Memory B cell (primary cell): ENCODE measurements around the gene ANKRD24.
"Not testable (repeated sequence)": the region's sequence is repeated elsewhere in the genome, so short reads cannot be mapped to it uniquely, and the experiment has no call there.

Experiments
- ATAC-seq: fragments of 150-1000 bp; cut with Tn5 transposase; 2 replicates; pipeline ENCODE4 v1.10.0; 2021; ENCODE audit warnings: low read depth, mild to moderate bottlenecking, moderate library complexity
- DNase-seq, 2 donors: peaks; one replicate each; pipeline ENCODE4 v3.0.0; 2022; ENCODE audit warnings: low spot score in 2 of 2
- H3K27ac Mint-ChIP-seq: one replicate; pipeline ENCODE4 v1.8.0; 2022; ENCODE audit warnings: mild to moderate bottlenecking, moderate library complexity, mixed read lengths
- H3K27me3 Mint-ChIP-seq: one replicate; pipeline ENCODE4 v1.8.0; 2022; ENCODE audit warnings: mixed read lengths
- H3K36me3 Mint-ChIP-seq: one replicate; pipeline ENCODE4 v1.8.0; 2022; ENCODE audit warnings: mild to moderate bottlenecking, mixed read lengths
- H3K4me1 Mint-ChIP-seq: one replicate; pipeline ENCODE4 v1.8.0; 2022; ENCODE audit warnings: mixed read lengths
- H3K4me3 Mint-ChIP-seq: one replicate; pipeline ENCODE4 v1.8.0; 2022; ENCODE audit warnings: mild to moderate bottlenecking, moderate library complexity, mixed read lengths
- H3K9me3 Mint-ChIP-seq: one replicate; pipeline ENCODE4 v1.8.0; 2022; ENCODE audit warnings: mixed read lengths

Gene ANKRD24

DNA sequence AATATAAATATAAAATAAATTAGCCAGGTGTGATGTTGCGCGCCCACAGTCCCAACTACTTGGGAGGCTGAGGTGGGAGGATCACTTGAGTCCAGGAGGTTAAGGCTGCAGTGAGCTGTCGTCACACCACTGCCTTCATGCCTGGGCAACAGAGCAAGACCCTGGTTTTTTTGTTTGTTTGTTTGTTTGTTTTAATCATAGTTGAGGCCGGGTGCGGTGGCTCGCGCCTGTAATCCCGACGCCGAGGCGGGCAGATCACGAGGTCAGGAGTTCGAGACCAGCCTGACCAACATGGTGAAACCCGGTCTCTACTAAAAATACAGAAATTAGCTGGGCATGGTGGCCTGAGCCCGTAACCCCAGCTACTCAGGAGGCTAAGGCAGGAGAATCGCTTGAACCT lies 55.0 kb downstream of the ANKRD24 start:
- H3K4me3 Mint-ChIP-seq, ATAC-seq, H3K27me3 Mint-ChIP-seq, H3K4me1 Mint-ChIP-seq, DNase-seq, H3K36me3 Mint-ChIP-seq, H3K27ac Mint-ChIP-seq, H3K9me3 Mint-ChIP-seq: not testable (repeated sequence)

DNA sequence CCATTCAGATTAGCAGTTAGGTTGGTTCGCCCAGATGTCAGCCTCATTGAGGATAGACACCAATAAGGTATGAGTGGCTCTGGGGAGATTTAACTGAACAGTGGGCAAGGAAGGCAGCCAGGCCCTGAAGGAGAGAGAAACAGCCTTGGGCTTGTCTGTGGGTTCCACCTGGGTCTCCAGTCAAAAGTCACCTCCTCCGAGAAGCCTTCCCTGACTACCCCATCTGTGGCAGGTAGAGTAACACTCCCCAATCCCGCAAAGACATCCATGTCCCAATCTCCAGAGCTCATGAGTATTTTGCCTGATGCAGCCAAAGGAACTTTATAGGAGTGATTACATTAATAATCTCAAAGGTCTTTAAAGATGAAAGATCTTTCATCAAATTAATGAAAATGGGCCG lies 56.3 kb downstream of the ANKRD24 start:
- Mint-ChIP-seq H3K27ac (no peak overlapping the region), H3K4me3 (no peak overlapping the region), H3K9me3 (peaks cover 6% of the 10 kb centered on the region), H3K36me3 (peaks cover 3% of the 10 kb centered on the region), H3K27me3 (no peaks in the 10 kb centered on the region), H3K4me1 (peaks cover 5% of the 10 kb centered on the region)
- ATAC-seq (no peak), DNase-seq (no peak)

GRCh38 chr19:4241824-4242430 lies 59.4 kb downstream of the ANKRD24 start:
- H3K27me3 Mint-ChIP-seq = no peaks in the 10 kb centered on the region
- H3K27ac Mint-ChIP-seq = no peak overlapping the region
- peaks cover 9% of the 10 kb centered on the region for H3K4me1 Mint-ChIP-seq
- ATAC-seq (no peak), DNase-seq (no peak)
- peaks cover 2% of the 10 kb centered on the region for H3K36me3 Mint-ChIP-seq
- H3K4me3 Mint-ChIP-seq = no peak overlapping the region
- H3K9me3 Mint-ChIP-seq = peaks cover 6% of the 10 kb centered on the region

GRCh38 chr19:4245938-4246337 lies 63.4 kb downstream of the ANKRD24 start:
- not testable (repeated sequence) for H3K9me3 Mint-ChIP-seq, H3K27me3 Mint-ChIP-seq, DNase-seq, ATAC-seq
- Mint-ChIP-seq H3K27ac (peak overlapping the region; percentile 100), H3K36me3 (peaks cover 22% of the 10 kb centered on the region), H3K4me3 (peak overlapping the region; percentile 27), H3K4me1 (peaks cover 17% of the 10 kb centered on the region)

DNA sequence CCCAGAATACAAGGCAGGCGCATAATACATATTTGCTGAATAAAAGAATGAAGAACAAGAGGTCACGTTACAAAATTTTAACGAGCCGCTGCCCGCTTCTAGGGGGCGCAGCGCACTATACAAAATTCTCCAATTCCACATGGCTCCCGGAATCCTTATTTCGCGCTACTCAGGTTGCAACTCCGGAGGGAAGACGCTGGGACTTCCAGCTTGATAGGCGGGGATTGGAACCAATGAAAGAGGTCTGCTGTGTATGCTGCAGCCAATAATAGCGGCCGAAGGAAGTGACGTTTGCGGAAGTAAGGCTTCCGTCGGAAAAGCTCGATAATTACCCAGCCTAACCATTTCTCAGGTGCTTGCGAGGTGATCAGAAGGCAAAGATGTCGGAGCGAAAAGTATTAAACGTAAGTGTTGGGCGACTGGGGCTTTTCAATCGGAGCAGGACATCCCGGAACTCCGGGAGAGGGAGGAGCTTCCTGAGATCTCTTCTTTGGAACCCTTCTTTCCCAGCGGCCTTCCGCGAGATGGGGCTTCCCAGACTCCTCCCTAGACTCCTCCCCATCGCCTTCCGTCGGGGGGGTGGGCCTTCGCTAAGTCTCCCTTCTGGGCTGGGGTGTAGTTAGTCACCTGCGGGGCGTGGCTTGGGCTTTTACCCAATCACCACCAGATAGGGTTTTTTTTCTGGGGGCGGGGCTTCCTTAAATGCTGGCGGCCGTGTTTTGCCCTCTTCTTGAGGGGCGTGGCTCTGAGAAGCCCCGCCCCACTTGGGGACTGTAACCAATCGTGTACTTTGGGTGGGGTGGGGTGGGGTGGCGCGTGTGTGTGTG lies 64.5 kb downstream of the ANKRD24 start, which contains the start of gene YJU2:
TSS of gene YJU2 (plus strand) at position 314 of the 827 bp plus-strand sequence. CDS start at position 381, 67 bp downstream.
- ATAC-seq = peak; percentile 91
- Mint-ChIP-seq H3K27me3 (no peaks in the 10 kb centered on the region), H3K9me3 (peaks cover 3% of the 10 kb centered on the region), H3K27ac (peak within 1 kb of the TSS; percentile 100), H3K4me1 (peaks cover 14% of the 10 kb centered on the region), H3K36me3 (peaks cover 25% of the 10 kb centered on the region), H3K4me3 (peak within 1 kb of the TSS; percentile 100)
- DNase-seq = peak; percentile 96 to 99

DNA sequence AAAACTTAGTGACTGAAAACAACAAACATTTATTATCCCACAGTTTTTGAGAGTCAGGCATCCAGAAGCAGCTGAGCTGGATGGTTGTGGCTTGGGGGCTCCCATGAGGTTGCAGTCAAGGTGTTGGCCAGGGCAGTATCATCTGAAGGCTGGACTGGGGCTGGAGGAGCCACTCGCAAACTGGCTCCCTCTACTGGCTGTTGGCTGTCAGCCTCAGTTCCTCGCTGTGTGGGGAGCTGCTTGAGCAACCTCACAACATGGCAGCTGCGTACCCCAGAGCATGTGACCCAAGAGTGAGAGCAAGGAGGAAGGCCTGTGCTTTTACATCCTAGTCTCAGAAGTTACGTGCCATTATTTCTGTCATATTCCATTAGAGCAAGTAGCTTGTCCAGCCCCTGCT lies 74.1 kb downstream of the ANKRD24 start:
- H3K4me3 Mint-ChIP-seq = no peak overlapping the region
- DNase-seq (no peak), ATAC-seq (no peak)
- H3K4me1 Mint-ChIP-seq = peaks cover 5% of the 10 kb centered on the region
- H3K36me3 Mint-ChIP-seq = peaks cover 32% of the 10 kb centered on the region
- H3K9me3 Mint-ChIP-seq = no peaks in the 10 kb centered on the region
- no peaks in the 10 kb centered on the region for H3K27me3 Mint-ChIP-seq
- no peak overlapping the region for H3K27ac Mint-ChIP-seq

DNA sequence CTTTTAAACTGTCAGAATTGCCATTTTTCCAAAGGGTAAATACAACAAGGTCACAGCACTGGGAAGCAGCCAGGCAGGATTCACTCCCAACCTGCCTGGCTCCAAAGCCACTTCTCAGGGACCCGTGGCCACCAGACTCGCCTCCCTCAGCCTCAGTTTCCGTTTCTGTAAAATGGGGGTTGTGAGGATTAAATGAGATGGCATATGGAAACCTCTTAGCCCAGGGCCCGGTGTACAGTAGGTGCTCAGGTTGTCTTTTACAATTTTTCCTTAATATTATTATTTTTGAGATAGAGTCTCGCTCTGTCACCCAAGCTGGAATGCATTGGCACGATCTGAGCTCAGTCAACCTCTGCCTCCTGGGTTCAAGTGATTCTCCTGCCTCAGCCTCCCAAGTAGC lies 74.5 kb downstream of the ANKRD24 start:
- no peaks in the 10 kb centered on the region for H3K9me3 Mint-ChIP-seq
- H3K27me3 Mint-ChIP-seq = no peaks in the 10 kb centered on the region
- H3K4me3 Mint-ChIP-seq = no peak overlapping the region
- DNase-seq = no peak
- H3K27ac Mint-ChIP-seq = no peak overlapping the region
- ATAC-seq = no peak
- H3K36me3 Mint-ChIP-seq = peaks cover 34% of the 10 kb centered on the region
- peaks cover 5% of the 10 kb centered on the region for H3K4me1 Mint-ChIP-seq

GRCh38 chr19:4258181-4258580 lies 75.7 kb downstream of the ANKRD24 start:
- Mint-ChIP-seq H3K36me3 (peaks cover 36% of the 10 kb centered on the region), H3K9me3 (no peaks in the 10 kb centered on the region), H3K27ac (no peak overlapping the region), H3K4me1 (peaks cover 5% of the 10 kb centered on the region), H3K4me3 (no peak overlapping the region), H3K27me3 (no peaks in the 10 kb centered on the region)
- DNase-seq (no peak), ATAC-seq (no peak)

DNA sequence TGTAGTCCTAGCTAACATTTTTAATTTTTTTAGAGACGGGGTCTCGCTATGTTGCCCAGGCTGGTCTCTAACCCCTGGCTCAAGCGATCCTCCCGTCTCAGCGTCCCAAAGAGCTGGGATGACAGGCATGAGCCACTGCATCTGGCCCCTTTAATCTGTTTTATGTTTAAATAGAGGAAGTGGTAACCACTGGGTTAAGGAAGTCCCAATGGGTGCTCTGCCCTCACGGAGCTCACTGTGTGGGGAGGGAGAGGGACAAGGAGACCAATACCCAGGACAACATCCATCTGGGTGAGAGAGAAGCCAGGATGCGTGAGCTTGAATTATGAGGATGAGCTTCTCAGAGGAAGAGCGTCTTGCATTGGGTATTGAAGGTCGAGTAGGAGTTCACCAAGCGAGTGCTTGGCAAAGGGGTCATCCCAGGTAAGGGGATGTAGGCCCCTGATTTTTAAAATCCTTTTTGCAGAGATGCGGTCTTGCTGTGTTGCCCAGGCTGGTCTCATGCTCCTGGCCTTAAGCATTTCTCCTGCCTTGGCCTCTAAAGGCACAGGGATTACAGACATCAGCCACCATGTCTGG lies 78.2 kb downstream of the ANKRD24 start:
- Mint-ChIP-seq H3K4me3 (no peak overlapping the region), H3K27me3 (no peaks in the 10 kb centered on the region), H3K9me3 (no peaks in the 10 kb centered on the region), H3K27ac (peak overlapping the region; percentile 3), H3K36me3 (peaks cover 32% of the 10 kb centered on the region), H3K4me1 (peaks cover 2% of the 10 kb centered on the region)
- ATAC-seq = peak; percentile 66
- DNase-seq = no peak

DNA sequence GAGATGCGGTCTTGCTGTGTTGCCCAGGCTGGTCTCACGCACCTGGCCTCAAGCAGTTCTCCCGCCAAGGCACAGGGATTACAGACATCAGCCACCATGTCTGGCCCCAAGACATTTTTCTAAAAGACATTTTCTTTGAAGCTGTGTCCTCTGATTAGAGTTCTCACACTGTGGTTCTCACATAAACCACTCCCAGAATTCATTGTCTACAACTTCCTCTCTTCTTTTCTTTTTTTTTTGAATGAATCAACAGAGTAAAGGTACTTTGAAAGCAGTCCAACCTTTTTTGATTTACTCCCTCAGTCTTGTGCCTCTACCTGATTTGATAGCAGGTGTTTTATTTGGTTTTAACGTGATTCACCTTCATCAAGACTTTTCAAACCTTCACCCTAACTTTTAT lies 82.3 kb downstream of the ANKRD24 start:
- peaks cover 12% of the 10 kb centered on the region for H3K4me1 Mint-ChIP-seq
- no peak for ATAC-seq
- peaks cover 32% of the 10 kb centered on the region for H3K36me3 Mint-ChIP-seq
- no peaks in the 10 kb centered on the region for H3K9me3 Mint-ChIP-seq
- DNase-seq = no peak
- H3K4me3 Mint-ChIP-seq = no peak overlapping the region
- no peaks in the 10 kb centered on the region for H3K27me3 Mint-ChIP-seq
- H3K27ac Mint-ChIP-seq = no peak overlapping the region

DNA sequence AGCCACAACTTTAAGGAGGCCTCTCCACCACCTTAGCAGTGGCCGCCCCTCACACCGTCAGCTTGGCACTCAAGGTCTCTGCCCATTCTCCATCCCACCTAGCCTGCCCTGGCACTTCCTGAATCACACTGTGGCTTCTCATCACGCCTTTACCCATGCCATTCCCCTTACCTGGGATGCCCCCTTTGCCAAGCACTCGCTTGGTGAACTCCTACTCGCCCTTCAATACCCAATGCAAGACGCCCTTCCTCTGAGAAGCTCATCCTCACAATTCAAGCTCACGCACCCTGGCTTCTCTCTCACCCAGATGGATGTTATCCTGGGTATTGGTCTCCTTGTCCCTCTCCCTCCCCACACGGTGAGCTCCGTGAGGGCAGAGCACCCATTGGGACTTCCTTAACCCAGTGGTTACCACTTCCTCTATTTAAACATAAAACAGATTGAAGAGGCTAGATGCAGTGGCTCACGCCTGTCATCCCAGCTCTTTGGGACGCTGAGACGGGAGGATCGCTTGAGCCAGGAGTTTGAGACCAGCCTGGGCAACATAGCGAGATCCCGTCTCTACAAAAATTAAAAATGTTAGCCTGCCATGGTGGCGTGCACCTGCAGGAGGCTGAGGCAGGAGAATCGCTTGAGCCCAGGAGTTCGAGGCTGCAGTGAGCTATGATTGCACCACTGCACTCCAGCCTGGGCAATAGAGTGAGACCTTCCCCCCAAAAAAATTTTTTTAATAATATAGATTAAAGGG lies 83.9 kb downstream of the ANKRD24 start:
- no peaks in the 10 kb centered on the region for H3K9me3 Mint-ChIP-seq
- H3K27me3 Mint-ChIP-seq = no peaks in the 10 kb centered on the region
- ATAC-seq = peak; percentile 61
- H3K27ac Mint-ChIP-seq = no peak overlapping the region
- no peak for DNase-seq
- no peak overlapping the region for H3K4me3 Mint-ChIP-seq
- H3K4me1 Mint-ChIP-seq = peaks cover 10% of the 10 kb centered on the region
- H3K36me3 Mint-ChIP-seq = peaks cover 29% of the 10 kb centered on the region

- H3K4me1 Mint-ChIP-seq = peaks cover 10% of the 10 kb centered on the region
- DNase-seq (peak; percentile 41 to 64), ATAC-seq (peak; percentile 59)
- H3K27me3 Mint-ChIP-seq = no peaks in the 10 kb centered on the region
- H3K4me3 Mint-ChIP-seq = no peak overlapping the region
- H3K36me3 Mint-ChIP-seq = peaks cover 27% of the 10 kb centered on the region
- peak overlapping the region; percentile 74 for H3K27ac Mint-ChIP-seq
- no peaks in the 10 kb centered on the region for H3K9me3 Mint-ChIP-seq
Observed at GRCh38 chr19:4267101-4267900, 84.8 kb downstream of the ANKRD24 start.
